Ectodermal cell (in vitro differentiated cells): ENCODE data around the gene AGBL1.

Experiments
- H3K27ac ChIP-seq: 2 replicates; pipeline ENCODE4 v1.7.0; 2013; ENCODE audit warnings: mild to moderate bottlenecking, low read depth, low read length; ENCODE audit not compliant: insufficient read depth, poor library complexity, severe bottlenecking
- H3K27me3 ChIP-seq: 2 replicates; pipeline ENCODE4 v1.7.0; 2013; ENCODE audit warnings: mild to moderate bottlenecking, low read length; ENCODE audit not compliant: insufficient read depth, control insufficient read depth, poor library complexity, severe bottlenecking
- H3K36me3 ChIP-seq: one replicate; pipeline ENCODE4 v1.7.0; 2013; ENCODE audit warnings: low read length; ENCODE audit not compliant: control insufficient read depth, insufficient read depth
- H3K4me1 ChIP-seq: one replicate; pipeline ENCODE4 v1.7.0; 2013; ENCODE audit warnings: low read length; ENCODE audit not compliant: control insufficient read depth, insufficient read depth
- H3K4me3 ChIP-seq: 2 replicates; pipeline ENCODE4 v1.7.0; 2013; ENCODE audit warnings: low read depth, low read length, control low read depth; ENCODE audit not compliant: insufficient read depth
- H3K9me3 ChIP-seq: 2 replicates; pipeline ENCODE4 v1.7.0; 2013; ENCODE audit warnings: mild to moderate bottlenecking, low read length, moderate library complexity; ENCODE audit not compliant: control insufficient read depth
- WGBS, 2 experiments: methylation state at CpG; one replicate each; pipeline ENCODE4 v1.1.7; 2013; ENCODE audit warnings: missing lambda C conversion rate in 2 of 2; 5-methylcytosine and 5-hydroxymethylcytosine counted together

The AGBL1 gene

DNA sequence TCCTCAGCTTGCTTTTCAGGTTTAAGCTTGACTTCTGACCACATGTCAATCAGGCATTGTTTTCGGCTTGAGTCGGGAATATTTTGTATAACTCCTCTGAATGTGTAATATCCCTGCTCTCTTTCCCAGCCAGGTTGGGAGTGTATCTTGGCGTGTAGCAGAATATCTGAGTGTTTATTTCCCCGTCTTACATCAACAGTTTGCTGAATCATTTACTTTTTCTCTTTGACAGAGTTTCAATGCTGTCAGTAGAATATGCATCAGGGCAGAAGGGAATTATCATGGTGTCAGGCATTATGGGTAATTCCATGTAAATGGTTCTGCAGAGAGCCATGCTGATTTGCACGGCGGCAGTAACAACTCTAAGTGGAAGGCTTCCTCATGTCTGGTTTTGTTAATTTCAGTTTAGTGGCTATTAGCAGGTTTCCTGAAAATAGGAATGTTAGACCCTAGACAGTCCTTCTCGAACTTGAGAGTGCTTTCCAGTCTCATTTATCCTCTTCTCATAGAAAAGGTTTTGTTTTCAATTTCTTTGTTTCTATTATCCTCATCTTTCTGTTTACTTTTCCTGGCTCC lies 566.3 kb downstream of the AGBL1 start:
- no peaks in the 10 kb centered on the region for H3K4me1 ChIP-seq
- H3K4me3 ChIP-seq = no peak overlapping the region
- H3K36me3 ChIP-seq = no peaks in the 10 kb centered on the region
- no peaks in the 10 kb centered on the region for H3K27me3 ChIP-seq
- WGBS, 2 experiments = 91 to 93% methylated on average over 6 to 7 of the region's 7 CpGs
- no peaks in the 10 kb centered on the region for H3K9me3 ChIP-seq
- H3K27ac ChIP-seq = no peak overlapping the region

DNA sequence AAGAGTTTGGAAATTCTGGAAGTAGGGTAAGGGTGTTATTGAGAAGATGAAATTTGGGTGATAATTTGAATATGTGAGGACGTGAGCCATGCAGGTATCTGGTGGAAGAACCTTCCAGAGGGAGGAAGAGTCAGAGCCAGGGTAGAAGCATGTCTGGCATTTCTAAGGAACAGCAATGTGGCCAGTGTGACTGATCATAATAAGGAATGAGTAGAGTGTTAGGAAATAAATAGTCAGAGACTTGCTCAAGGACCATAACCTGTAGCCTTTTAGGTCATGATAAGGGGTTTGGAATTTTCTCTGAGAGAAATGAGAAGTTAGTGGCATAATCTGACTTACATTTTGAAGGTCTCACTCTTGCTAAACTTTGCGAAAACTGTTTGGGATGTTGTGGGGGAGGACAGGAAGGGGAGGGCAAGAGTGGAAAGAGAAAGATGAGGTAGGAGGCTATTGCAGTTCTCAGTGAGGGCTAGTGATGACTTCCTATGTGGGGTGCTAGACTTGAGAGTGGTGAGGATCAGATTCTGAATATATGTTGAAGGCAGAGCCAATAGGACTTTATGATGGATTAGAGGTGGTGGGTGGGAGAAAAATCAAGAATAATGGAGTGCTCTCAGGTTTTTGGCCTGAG lies 568.3 kb downstream of the AGBL1 start:
- no peak overlapping the region for H3K27ac ChIP-seq
- no peaks in the 10 kb centered on the region for H3K4me1 ChIP-seq
- no peak overlapping the region for H3K4me3 ChIP-seq
- WGBS, 2 experiments = 90 to 91% methylated on average over 2 of the region's 2 CpGs
- H3K27me3 ChIP-seq = no peaks in the 10 kb centered on the region
- no peaks in the 10 kb centered on the region for H3K36me3 ChIP-seq
- no peaks in the 10 kb centered on the region for H3K9me3 ChIP-seq

GRCh38 chr15:86649277-86649676 lies 569.6 kb downstream of the AGBL1 start:
- Histone ChIP-seq H3K4me1 (no peaks in the 10 kb centered on the region), H3K27me3 (no peaks in the 10 kb centered on the region), H3K9me3 (no peaks in the 10 kb centered on the region), H3K27ac (no peak overlapping the region), H3K36me3 (no peaks in the 10 kb centered on the region), H3K4me3 (no peak overlapping the region)

GRCh38 chr15:86650094-86650493 lies 570.4 kb downstream of the AGBL1 start:
- Histone ChIP-seq H3K27me3 (no peaks in the 10 kb centered on the region), H3K27ac (no peak overlapping the region), H3K36me3 (no peaks in the 10 kb centered on the region), H3K4me1 (no peaks in the 10 kb centered on the region), H3K9me3 (no peaks in the 10 kb centered on the region), H3K4me3 (no peak overlapping the region)
- 90 to 100% methylated on average over 1 of the region's 1 CpG for WGBS, 2 experiments

- H3K27ac ChIP-seq = no peak overlapping the region
- no peaks in the 10 kb centered on the region for H3K4me1 ChIP-seq
- no peaks in the 10 kb centered on the region for H3K27me3 ChIP-seq
- H3K9me3 ChIP-seq = no peaks in the 10 kb centered on the region
- H3K4me3 ChIP-seq = no peak overlapping the region
- no peaks in the 10 kb centered on the region for H3K36me3 ChIP-seq
- WGBS, 2 experiments = 93 to 95% methylated on average over 6 of the region's 6 CpGs
Measured at GRCh38 chr15:86653344-86654197, 573.9 kb downstream of the AGBL1 start.

GRCh38 chr15:86654501-86654900 lies 574.8 kb downstream of the AGBL1 start:
- Histone ChIP-seq H3K4me1 (peaks cover 2% of the 10 kb centered on the region), H3K36me3 (no peaks in the 10 kb centered on the region), H3K27me3 (no peaks in the 10 kb centered on the region), H3K9me3 (no peaks in the 10 kb centered on the region), H3K4me3 (no peak overlapping the region), H3K27ac (no peak overlapping the region)
- 89 to 95% methylated on average over 3 of the region's 3 CpGs for WGBS, 2 experiments

- WGBS, 2 experiments = 92 to 95% methylated on average over 2 of the region's 2 CpGs
- no peak overlapping the region for H3K27ac ChIP-seq
Measured at GRCh38 chr15:86657305-86657704, 577.6 kb downstream of the AGBL1 start.

DNA sequence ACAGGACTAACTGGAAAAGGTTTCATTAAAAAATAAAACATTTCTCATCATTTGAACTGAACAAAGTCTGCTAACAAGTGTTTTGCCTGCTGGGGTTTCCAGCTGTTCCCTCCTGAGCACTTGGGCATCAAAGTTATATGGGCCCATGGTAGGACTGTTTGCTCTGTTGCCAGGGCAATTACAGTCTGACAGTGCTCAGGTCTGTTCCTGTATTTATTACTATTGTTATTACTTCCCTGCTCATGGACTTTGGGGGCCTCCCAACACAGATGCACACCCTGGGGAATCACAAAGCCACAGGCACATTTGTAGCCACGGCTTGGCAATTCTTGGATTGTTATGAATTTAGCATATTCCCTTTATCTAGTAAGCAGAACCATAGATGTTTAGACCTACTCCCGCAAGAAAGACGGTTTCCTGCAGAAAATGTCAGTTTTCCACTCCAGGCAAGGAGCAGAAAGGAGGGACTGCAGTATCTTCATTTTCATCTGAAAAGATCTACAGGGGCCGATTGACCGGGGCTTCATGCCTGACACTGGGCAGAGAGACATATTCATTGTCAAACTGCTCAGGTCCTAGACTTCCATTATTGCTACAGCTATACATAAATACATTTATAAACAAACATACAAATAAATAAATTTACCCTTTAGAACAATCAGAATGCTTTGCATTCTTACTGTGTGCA lies 580.2 kb downstream of the AGBL1 start:
- H3K9me3 ChIP-seq = no peaks in the 10 kb centered on the region
- WGBS, 2 experiments = 29 to 38% methylated on average over 4 to 5 of the region's 5 CpGs
- H3K27ac ChIP-seq = no peak overlapping the region
- peaks cover 12% of the 10 kb centered on the region for H3K4me1 ChIP-seq
- H3K36me3 ChIP-seq = no peaks in the 10 kb centered on the region
- H3K27me3 ChIP-seq = no peaks in the 10 kb centered on the region
- H3K4me3 ChIP-seq = no peak overlapping the region

More at GRCh38 chr15:86657305-86657704, 577.6 kb downstream of the AGBL1 start:
- no peaks in the 10 kb centered on the region for H3K9me3 ChIP-seq
- H3K27me3 ChIP-seq = no peaks in the 10 kb centered on the region
- peaks cover 8% of the 10 kb centered on the region for H3K4me1 ChIP-seq
- H3K4me3 ChIP-seq = no peak overlapping the region
- H3K36me3 ChIP-seq = no peaks in the 10 kb centered on the region

DNA sequence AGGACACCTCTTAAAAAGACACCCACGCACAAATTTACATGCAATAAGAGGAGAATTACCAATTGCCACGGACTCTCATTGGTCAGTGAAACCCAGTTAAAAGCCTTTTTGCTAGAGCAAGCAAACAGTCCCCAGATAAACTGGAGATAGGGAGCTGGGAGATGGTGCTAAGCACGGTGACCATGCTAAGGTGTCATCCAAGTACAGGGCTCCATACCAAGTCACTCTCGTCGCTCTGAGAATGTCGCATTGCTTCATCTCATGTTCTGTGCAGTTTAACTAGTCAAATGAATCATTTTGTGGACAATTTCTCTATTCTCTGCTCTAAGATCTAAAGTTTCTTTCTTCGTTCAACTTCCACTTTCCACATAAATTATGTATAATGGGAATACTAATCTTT lies 581.9 kb downstream of the AGBL1 start:
- 92 to 93% methylated on average over 6 to 7 of the region's 7 CpGs for WGBS, 2 experiments
- Histone ChIP-seq H3K4me3 (no peak overlapping the region), H3K4me1 (peaks cover 12% of the 10 kb centered on the region), H3K36me3 (no peaks in the 10 kb centered on the region), H3K27ac (no peak overlapping the region), H3K27me3 (no peaks in the 10 kb centered on the region), H3K9me3 (no peaks in the 10 kb centered on the region)

DNA sequence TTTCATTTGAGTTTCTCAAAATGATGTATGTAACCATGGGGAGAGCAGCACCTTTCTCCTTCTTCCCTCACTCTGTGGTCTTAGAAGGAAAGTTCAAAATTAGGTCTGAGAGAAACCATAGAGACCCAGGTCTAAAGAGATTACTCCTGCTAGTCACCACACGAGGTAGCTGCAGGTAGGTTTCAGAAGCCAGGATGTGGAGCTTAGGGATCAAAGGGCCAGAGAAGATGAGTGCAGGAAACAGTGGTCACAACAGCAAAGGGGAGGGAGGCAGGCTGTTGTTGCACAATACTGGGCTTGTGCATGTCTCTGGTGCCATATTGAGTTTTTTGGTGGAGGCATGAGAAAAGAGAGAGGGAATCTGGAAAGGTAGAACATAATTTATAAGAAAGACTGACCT lies 583.6 kb downstream of the AGBL1 start:
- Histone ChIP-seq H3K4me3 (no peak overlapping the region), H3K4me1 (peaks cover 12% of the 10 kb centered on the region), H3K27ac (no peak overlapping the region), H3K36me3 (no peaks in the 10 kb centered on the region), H3K9me3 (peaks cover under 1% of the 10 kb centered on the region), H3K27me3 (no peaks in the 10 kb centered on the region)
- WGBS, 2 experiments = 90% methylated on average over 1 of the region's 1 CpG
